ENCODE data around the gene DERA.

- TF ChIP-seq ETV6 (CRISPR knock-in tag; conservative IDR thresholded peaks at IDR 0.05): no peak
- TF ChIP-seq, protein P1, sequence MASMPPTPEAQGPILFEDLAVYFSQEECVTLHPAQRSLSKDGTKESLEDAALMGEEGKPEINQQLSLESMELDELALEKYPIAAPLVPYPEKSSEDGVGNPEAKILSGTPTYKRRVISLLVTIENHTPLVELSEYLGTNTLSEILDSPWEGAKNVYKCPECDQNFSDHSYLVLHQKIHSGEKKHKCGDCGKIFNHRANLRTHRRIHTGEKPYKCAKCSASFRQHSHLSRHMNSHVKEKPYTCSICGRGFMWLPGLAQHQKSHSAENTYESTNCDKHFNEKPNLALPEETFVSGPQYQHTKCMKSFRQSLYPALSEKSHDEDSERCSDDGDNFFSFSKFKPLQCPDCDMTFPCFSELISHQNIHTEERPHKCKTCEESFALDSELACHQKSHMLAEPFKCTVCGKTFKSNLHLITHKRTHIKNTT (CRISPR knock-in tag; IDR thresholded peaks at IDR 0.05): no peak
- TF ChIP-seq ZKSCAN5 (CRISPR knock-in tag; IDR thresholded peaks at IDR 0.05): no peak
- TF ChIP-seq ZNF740 (CRISPR knock-in tag; IDR thresholded peaks at IDR 0.05): no peak
- TF ChIP-seq CTCF (CRISPR knock-in tag; IDR thresholded peaks at IDR 0.05): no peak
- no peak for TF ChIP-seq PATZ1 (CRISPR knock-in tag; IDR thresholded peaks at IDR 0.05)
- no peak for TF ChIP-seq REST (IDR thresholded peaks at IDR 0.05; ENCODE audit: borderline replicate concordance in 1 of 2, low read depth in 1 of 2, low read length in 2 of 2)
- TF ChIP-seq ZFP1 (CRISPR knock-in tag; IDR thresholded peaks at IDR 0.05): no peak
- no peak for TF ChIP-seq KMT2B (CRISPR knock-in tag; IDR thresholded peaks at IDR 0.05)
- no peak for TF ChIP-seq ZFYVE20 (CRISPR knock-in tag; IDR thresholded peaks at IDR 0.05; ENCODE audit: borderline replicate concordance, low read depth)
Observed at GRCh38 chr12:15936751-15937150, 25.6 kb downstream of the DERA start.

All from HepG2 (cell line).